T-helper 9 cell (primary cell): ENCODE data around the gene MYMX.

ENCODE experiments used
- DNase-seq: peaks from one replicate; pipeline ENCODE4 v3.0.0-alpha.2; 2020

Gene MYMX

GRCh38 chr6:44265722-44266233, 49.1 kb downstream of the MYMX start:
- DNase-seq, result no peak

DNA sequence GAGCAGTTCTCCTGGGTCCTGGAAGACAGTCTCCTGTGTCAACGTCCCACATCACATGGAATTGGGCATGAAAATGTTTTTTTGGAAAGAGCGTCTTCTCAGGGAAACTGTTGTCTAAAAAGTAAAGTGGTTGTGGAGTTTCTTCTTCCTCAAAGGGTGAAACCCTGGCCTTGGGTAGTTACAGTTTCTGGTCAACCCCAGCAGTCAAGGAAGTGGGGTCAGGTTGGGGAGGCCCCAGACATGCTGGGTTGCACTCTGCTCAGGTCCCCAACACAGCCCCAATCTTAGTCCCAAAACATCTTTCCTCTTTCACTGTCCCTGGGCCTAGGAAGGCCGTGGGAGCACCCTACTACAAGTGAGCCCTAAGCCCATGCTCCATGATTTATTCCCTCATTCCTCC, 49.6 kb downstream of the MYMX start:
- no peak for DNase-seq

DNA sequence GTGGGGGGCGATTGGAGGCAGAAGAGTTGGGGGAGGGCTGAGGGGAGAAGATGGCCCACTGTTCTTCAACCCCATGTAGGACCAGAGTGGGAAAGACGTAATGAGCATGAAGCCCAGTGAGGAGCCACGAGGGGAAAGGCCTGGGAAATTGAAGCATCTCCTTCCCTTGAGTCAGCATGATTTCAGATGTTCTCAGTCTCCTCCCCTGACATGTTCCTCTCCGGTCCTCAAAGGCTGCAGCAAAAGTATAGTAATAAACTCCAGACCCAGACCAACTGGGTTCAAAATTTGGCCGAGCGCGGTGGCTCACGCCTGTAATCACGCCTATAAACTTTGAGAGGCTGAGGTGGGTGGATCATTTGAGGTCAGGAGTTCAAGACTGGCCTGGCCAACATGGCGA, 50.5 kb downstream of the MYMX start:
- no peak for DNase-seq
